GM21717 (cell line): ENCODE measurements around the gene ACSL4.
A peak's percentile ranks its signal among the peaks of the same experiment; 100 is the strongest.
"Not testable (repeated sequence)": the region's sequence is repeated elsewhere in the genome, so short reads cannot be mapped to it uniquely, and the experiment has no call there.

Source experiments
- ATAC-seq: cut with Tn5 transposase; IDR thresholded peaks from one replicate; pipeline ENCODE4 v1.9.1; 2021; ENCODE audit warnings: mild to moderate bottlenecking, moderate library complexity; ENCODE audit not compliant: unreplicated experiment

ACSL4 gene

GRCh38 chrX:109732807-109733612 is at the start of gene ACSL4:
Gene ACSL4 (minus strand): TSS chrX:109733257. CDS start chrX:109683363, 49,894 bp downstream.
- ATAC-seq, result peak; percentile 80

GRCh38 chrX:109777749-109778148 is 44.7 kb upstream of the ACSL4 start:
- no peak for ATAC-seq

- ATAC-seq, result no peak
These were observed 43.9 kb upstream of the ACSL4 start for GRCh38 chrX:109776986-109777385.

GRCh38 chrX:109776432-109776831 is 43.4 kb upstream of the ACSL4 start:
- ATAC-seq, result no peak

DNA sequence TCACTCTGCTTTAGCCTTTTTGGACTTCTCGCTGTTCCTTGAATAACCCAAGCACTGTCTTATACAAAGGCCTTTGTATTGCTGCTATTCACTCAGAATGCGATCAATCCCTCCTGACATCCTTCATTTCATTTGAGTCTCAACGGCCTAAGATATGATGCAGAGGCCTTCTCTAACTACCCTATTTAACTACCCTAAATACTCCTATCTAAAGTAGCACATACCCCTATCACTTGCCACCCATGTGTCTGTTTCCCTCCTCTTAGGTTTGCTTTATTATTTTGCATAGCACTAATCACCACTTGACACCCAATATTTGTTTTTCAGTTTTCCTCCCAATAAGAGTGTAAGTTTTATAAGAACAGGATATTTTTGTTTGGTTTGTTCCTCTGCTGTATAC is 42.3 kb upstream of the ACSL4 start:
- ATAC-seq, result no peak

DNA sequence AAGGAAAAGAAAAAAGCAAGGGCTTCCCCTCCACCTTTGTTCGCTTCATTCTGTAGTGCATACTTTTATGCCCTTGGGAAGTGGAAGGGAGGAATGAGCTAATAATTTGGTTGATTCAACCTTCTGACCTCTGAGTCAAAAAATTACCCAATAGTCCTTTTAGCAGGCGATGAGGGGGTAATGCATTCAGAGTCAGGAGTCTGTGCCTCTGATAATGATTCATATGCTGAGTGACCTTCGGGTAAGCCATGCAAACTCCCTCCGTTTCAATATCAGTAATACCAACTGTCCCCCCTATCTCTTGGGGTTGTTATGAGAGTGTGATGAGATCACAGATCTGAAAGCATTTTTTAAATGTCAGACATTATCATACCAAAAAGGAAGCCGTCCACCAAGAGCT is 41.6 kb upstream of the ACSL4 start:
- peak; percentile 96 for ATAC-seq

DNA sequence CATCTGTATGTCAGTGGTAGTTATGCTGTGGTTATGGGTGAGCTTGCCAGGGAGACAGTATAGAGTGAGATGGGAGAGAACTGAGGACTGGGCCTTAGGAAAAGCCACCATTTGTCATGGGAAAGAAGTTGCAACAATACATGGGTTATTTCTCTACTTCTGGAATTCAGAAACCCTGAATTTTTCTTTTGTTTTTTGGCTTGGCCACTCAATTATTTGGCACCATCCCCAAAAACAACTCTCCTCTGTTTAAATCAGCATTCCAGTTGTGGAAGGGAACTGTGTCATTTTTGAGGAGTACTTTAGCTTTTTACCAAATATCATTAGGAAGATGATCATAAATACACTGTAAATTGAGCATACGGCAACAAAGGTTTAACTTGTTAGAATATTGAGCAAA is 41.1 kb upstream of the ACSL4 start:
- ATAC-seq, result no peak

- no peak for ATAC-seq
These were observed 40.3 kb upstream of the ACSL4 start for GRCh38 chrX:109773374-109773773.

GRCh38 chrX:109770780-109771179 is 37.7 kb upstream of the ACSL4 start:
- ATAC-seq, result no peak

- no peak for ATAC-seq
These were observed 27.8 kb upstream of the ACSL4 start for GRCh38 chrX:109760922-109761250.

DNA sequence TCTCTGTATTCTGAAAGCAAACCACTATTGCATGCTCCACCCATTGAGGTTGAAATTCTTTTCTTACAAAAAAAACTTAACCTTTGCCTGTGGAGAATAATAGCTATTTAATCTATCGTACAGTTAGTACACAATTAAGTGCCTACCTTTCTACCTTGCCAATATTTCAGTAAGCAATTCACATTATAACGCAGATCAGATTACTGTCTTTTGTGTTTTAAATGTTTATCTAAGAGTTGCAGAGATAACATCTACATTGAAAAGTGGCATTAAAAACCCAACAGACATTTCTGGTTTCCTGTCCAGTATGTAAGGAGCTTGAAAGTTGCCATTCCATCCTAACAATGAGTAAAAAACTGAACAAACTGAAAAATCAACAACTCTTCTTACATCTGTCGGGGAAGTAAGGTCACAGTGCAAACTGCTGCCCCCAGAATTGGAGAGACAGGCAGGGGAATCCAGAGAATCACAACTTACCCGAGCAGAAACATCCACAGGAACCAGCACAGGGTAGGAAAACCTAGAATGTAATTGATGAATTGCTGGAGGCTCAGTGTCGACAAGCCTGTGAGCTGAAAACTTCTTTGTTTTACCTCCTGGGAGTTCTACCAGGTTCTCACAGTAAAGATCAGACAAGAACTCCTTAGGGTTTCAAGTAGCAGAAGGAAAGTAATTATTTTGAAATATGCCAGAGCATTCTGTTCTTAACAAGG is 27.3 kb upstream of the ACSL4 start:
- no peak for ATAC-seq

DNA sequence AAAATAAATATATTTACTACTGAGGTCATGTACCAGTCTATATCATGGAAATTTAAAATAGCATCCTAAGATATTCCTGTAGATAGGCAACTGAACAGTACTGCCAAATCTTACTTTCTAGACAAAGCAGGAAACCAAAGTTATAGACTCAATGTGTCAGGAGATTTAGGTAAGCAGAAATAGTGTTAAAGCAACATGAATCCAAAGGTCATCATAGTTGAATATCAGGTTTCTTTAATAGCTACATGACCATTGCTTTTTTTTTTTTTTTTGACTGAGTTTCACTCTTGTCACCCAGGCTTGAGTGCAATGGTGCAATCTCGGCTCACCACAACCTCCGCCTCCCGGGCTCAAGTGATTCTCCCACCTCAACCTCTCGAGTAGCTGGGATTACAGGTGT is 20.2 kb upstream of the ACSL4 start:
- no peak for ATAC-seq

DNA sequence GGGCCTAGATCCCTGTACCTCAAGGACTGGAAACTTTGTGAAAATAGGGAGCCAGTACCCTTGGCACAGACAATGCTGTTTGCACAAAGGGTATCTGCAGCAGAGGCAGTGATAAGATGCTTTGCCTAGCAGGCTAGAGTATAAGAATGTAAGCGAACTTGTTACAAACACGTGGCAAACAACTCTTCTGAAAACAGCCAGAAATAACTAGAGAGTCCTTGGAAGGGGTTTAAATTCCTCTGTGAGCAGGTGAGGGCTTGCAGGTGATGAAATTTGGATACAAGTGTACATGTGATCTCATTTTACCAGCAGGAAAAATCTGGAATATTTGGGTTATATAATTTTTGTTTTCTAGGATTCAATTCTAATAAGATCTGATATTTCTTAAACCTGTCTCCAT is 18.6 kb upstream of the ACSL4 start:
- no peak for ATAC-seq

- ATAC-seq, result no peak
These were observed 16.1 kb upstream of the ACSL4 start for GRCh38 chrX:109749207-109749606.

DNA sequence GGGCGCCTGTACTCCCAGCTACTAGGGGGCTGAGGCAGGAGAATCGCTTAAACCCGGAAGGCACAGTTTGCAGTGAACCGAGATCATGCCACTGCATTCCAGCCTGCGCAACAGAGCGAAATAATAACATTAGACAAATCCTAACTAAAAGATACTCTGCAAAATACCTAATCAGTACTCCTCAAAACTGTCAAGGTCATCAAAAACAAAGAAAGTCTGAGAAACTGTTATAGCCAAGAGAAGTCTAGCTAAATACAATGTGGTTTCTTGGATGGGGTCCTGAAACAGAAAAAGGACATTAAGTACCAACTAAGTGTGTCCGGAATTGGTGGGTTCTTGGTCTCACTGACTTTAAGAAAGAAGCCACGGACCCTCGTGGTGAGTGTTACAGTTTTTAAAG is 14.6 kb upstream of the ACSL4 start:
- no peak for ATAC-seq

- ATAC-seq, result no peak
These were observed 9.7 kb upstream of the ACSL4 start for GRCh38 chrX:109742722-109743121.

GRCh38 chrX:109740896-109741295 is 7.8 kb upstream of the ACSL4 start:
- not testable (repeated sequence) for ATAC-seq

DNA sequence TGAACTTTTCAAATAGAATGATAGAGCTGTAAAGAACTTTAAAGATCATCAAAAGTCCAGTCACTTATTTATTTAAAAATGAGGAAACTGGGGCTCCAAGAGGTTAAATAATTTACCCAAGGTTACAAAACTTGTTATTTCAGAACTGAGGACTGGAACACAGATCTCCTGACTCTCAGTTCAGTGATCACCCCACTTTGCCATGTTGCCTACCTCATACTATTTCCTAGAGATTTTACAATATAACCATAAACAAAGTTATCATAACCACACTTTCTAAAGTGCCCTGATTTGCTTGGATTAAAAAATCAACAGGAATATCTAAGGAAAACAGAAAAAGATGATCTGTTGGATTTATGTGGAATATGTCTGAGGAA is 7.4 kb upstream of the ACSL4 start:
- ATAC-seq, result no peak

GRCh38 chrX:109739625-109740432 is 6.8 kb upstream of the ACSL4 start:
- no peak for ATAC-seq

DNA sequence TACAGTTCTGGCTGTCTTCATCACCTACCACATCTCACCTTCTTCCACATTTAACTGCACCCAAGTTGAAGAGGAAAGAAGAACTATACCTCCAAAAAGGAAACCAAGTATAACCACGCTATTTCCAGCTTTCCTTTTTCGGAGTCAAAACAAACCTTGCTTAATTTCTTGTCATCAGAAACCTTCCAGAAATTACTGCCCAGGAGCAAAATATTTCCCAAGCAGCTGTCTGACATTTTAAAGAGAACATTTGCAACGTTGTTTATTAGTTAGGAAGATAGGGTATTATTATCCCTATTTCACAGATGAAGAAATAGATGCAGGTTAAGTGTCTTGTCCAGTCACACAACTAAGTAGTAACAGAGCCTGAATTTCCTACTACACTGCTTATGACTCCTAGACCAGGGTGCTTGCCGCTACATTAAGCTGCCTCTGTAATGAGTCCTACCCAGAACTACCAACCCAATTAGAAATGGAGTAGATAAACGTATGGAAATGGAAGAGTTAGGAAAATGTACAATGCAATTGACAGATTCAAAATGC is 2.2 kb upstream of the ACSL4 start:
- no peak for ATAC-seq

GRCh38 chrX:109733613-109734083 is 591 bp upstream of the ACSL4 start:
- no peak for ATAC-seq
